Lung (tissue), 12 donors: ENCODE measurements around the gene FUS. TPM values are rescaled to one million over a fixed set of nuclear protein-coding genes. Genes with fewer than 3 reads are reported as not detected.
"Not testable (repeated sequence)": the region's sequence is repeated elsewhere in the genome, so short reads cannot be mapped to it uniquely, and the experiment has no call there.

Experiments
- ATAC-seq: fragments of 200-7000 bp; cut with Tn5 transposase; one replicate; pipeline ENCODE4 v1.9.1; 2020; ENCODE audit warnings: moderate number of reproducible peaks; ENCODE audit not compliant: insufficient read depth, low FRiP score
- DNase-seq, 3 donors: peaks; one replicate each; pipeline ENCODE4 v3.0.0-alpha.2; 2013 to 2017
- H3K27ac ChIP-seq, 2 donors: one replicate each; pipeline ENCODE4 v1.5.1; 2013; ENCODE audit warnings: mild to moderate bottlenecking in 2 of 2, moderate library complexity in 2 of 2, control low read depth in 1 of 2, inconsistent platforms in 1 of 2, low read depth in 1 of 2, low read length in 1 of 2
- H3K27me3 ChIP-seq, 3 donors: one replicate each; pipeline ENCODE4 v1.5.1; 2013; ENCODE audit warnings: low read length in 2 of 3; ENCODE audit not compliant: control insufficient read depth in 3 of 3, insufficient read depth in 3 of 3
- H3K36me3 ChIP-seq, 4 donors: one replicate each; pipeline ENCODE4 v1.5.1; 2013; ENCODE audit warnings: low read length in 4 of 4, mild to moderate bottlenecking in 1 of 4, moderate library complexity in 1 of 4; ENCODE audit not compliant: control insufficient read depth in 4 of 4, insufficient read depth in 4 of 4
- H3K4me1 ChIP-seq, 5 donors: one replicate each; pipeline ENCODE4 v1.5.1; 2013; ENCODE audit warnings: low read length in 5 of 5, mild to moderate bottlenecking in 2 of 5, moderate library complexity in 1 of 5; ENCODE audit not compliant: control insufficient read depth in 5 of 5, insufficient read depth in 5 of 5
- H3K4me3 ChIP-seq: one replicate; pipeline ENCODE4 v1.5.1; 2013; ENCODE audit warnings: mild to moderate bottlenecking, control low read depth, moderate library complexity
- H3K9ac ChIP-seq, 2 donors: one replicate each; pipeline ENCODE4 v1.5.1; 2013; ENCODE audit warnings: low read length in 2 of 2, control low read depth in 1 of 2; ENCODE audit not compliant: insufficient read depth in 1 of 2
- H3K9me3 ChIP-seq, 4 donors: one replicate each; pipeline ENCODE4 v1.5.1; 2013; ENCODE audit warnings: low read length in 3 of 4, mild to moderate bottlenecking in 1 of 4, moderate library complexity in 1 of 4; ENCODE audit not compliant: control insufficient read depth in 4 of 4, insufficient read depth in 3 of 4
- CTCF ChIP-seq: IDR thresholded peaks from 2 replicates; pipeline ENCODE4 v1.5.1; 2012; ENCODE audit warnings: mild to moderate bottlenecking; ENCODE audit errors: control extremely low read depth, extremely low read depth
- WGBS, 2 donors: extraction: QIAGEN DNeasy Blood & Tissue Kit; methylation state at CpG; one replicate each; pipeline ENCODE4 v1.1.7; 2013; 5-methylcytosine and 5-hydroxymethylcytosine counted together
- polyA plus RNA-seq, 2 donors: library from polyadenylated mRNA; stranded (reverse); fragments of 200-250 nt; gene quantifications; one replicate each; pipeline ENCODE4 v1.2.1, GENCODE V29; 2013
- total RNA-seq, 2 donors: library from RNA; depleted of rRNA in 1 of 2; stranded (reverse); fragments of >200 nt in 1 of 2; gene quantifications; one replicate each; pipeline ENCODE4 v1.2.1, GENCODE V29; 2014 to 2021
- donor health status: control.
- donor health status: control.
- donor health status: Bipolar disorder and iron deficiency.
- donor health status: healthy.
- donor health status: DM: yes; HTN: yes; CAD: no.

Gene FUS
- total and polyA plus RNA-seq, 4 donors = 110 to 272 (median 242) TPM

- TF ChIP-seq CTCF = no peak
- Histone ChIP-seq H3K4me1 (peaks cover 7 to 45% (median 20%) of the 10 kb centered on the region in 5 donors), H3K27ac (peak overlapping the region; percentile 24 to 88), H3K9ac (peak overlapping the region; percentile 30 to 32), H3K36me3 (no peaks in the 10 kb centered on the region), H3K4me3 (no peak overlapping the region), H3K27me3 (no peaks in the 10 kb centered on the region), H3K9me3 (no peaks in the 10 kb centered on the region)
- peak; percentile 10 for ATAC-seq
- peak; percentile 71 to 81 (median 79) for DNase-seq
- WGBS, 2 donors = 55 to 67% methylated on average over 26 to 27 of the region's 27 CpGs
Observed at GRCh38 chr16:31138621-31139578, 41.0 kb upstream of the FUS start.

DNA sequence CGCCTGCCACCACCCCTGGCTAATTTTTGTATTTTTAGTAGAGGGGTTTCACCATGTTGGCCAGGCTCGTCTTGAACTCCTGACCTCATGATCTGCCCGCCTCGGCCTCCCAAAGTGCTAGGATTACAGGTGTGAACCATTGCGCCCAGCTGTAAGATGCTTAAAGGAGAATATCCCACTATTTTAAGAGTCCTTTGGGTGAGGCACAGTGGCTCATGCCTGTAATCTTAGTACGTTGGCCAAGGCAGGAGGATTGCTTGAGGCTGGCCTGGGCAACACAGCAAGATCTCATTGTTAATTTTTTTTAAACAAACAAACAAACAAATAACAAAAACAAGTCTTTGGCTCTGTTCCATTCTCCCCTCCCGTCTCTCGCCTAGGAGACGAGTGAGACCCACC, 38.9 kb upstream of the FUS start:
- not testable (repeated sequence) for H3K36me3 ChIP-seq, ATAC-seq, DNase-seq, H3K4me3 ChIP-seq, H3K9me3 ChIP-seq, H3K27me3 ChIP-seq
- 89 to 93% methylated on average over 9 of the region's 9 CpGs for WGBS, 2 donors
- peaks cover 7 to 29% (median 20%) of the 10 kb centered on the region in 5 donors for H3K4me1 ChIP-seq
- H3K9ac ChIP-seq = peak overlapping the region in 1 of 2 donors; percentile 65
- H3K27ac ChIP-seq = peak overlapping the region; percentile 67 to 93

- peak overlapping the region; percentile 67 to 93 for H3K27ac ChIP-seq
- H3K4me3 ChIP-seq = no peak overlapping the region
- no peak for ATAC-seq
Observed at GRCh38 chr16:31141489-31142108, 38.3 kb upstream of the FUS start.

More at GRCh38 chr16:31141489-31142108, 38.3 kb upstream of the FUS start:
- peaks cover 7 to 29% (median 18%) of the 10 kb centered on the region in 5 donors for H3K4me1 ChIP-seq
- peak in 2 of 3 donors; percentile 75 to 82 for DNase-seq
- H3K9me3 ChIP-seq = no peaks in the 10 kb centered on the region
- peaks cover 0 to 9% (median 0%) of the 10 kb centered on the region in 3 donors for H3K27me3 ChIP-seq
- TF ChIP-seq CTCF = no peak
- 35 to 42% methylated on average over 10 of the region's 10 CpGs for WGBS, 2 donors
- H3K9ac ChIP-seq = peak overlapping the region in 1 of 2 donors; percentile 65
- no peaks in the 10 kb centered on the region for H3K36me3 ChIP-seq
